Naive thymus-derived CD8-positive, alpha-beta T cell (primary cell): Measurements from ENCODE around the gene RAD54L. TPM values are rescaled to one million over a fixed set of nuclear protein-coding genes. Genes with fewer than 3 reads are reported as not detected.

ENCODE experiments used
- ATAC-seq, 2 donors: fragments of 150-1000 bp; cut with Tn5 transposase in 1 of 2; sonication (Bioruptor Pico), chemical (Tn5 transposase) in 1 of 2; 1 replicate in 1 of 2; 2 replicates in 1 of 2; pipeline ENCODE4 v1.10.0; 2021; ENCODE audit warnings: mild to moderate bottlenecking in 2 of 2, moderate library complexity in 2 of 2
- POLR2A ChIA-PET: fragments of 350-600 bp; sonication (Branson Sonifier 250); formaldehyde crosslinking; loops from one replicate; lab custom pipeline; 2021; ENCODE audit warnings: antibody characterized with exemption; lab: Charles Lee
- DNase-seq, 10 donors: peaks; one replicate each; pipeline versions ENCODE4 v3.0.0 to v3.0.0-alpha.2; 2020 to 2022
- H3K27ac Mint-ChIP-seq, 10 donors: one replicate each; pipeline ENCODE4 v1.8.0; 2020 to 2022; ENCODE audit warnings: mild to moderate bottlenecking in 10 of 10, mixed read lengths in 10 of 10, moderate library complexity in 4 of 10, inconsistent platforms in 1 of 10
- H3K27me3 Mint-ChIP-seq, 5 donors: one replicate each; pipeline ENCODE4 v1.8.0; 2021 to 2022; ENCODE audit warnings: mixed read lengths in 5 of 5
- H3K36me3 Mint-ChIP-seq, 3 donors: one replicate each; pipeline ENCODE4 v1.8.0; 2020 to 2022; ENCODE audit warnings: mixed read lengths in 3 of 3, mild to moderate bottlenecking in 2 of 3, inconsistent platforms in 1 of 3
- H3K4me1 Mint-ChIP-seq, 4 donors: one replicate each; pipeline ENCODE4 v1.8.0; 2021 to 2022; ENCODE audit warnings: mixed read lengths in 4 of 4
- H3K4me3 Mint-ChIP-seq, 10 donors: one replicate each; pipeline ENCODE4 v1.8.0; 2020 to 2022; ENCODE audit warnings: mild to moderate bottlenecking in 10 of 10, mixed read lengths in 10 of 10, moderate library complexity in 6 of 10, inconsistent platforms in 1 of 10
- H3K9me3 Mint-ChIP-seq, 9 donors: one replicate each; pipeline ENCODE4 v1.8.0; 2020 to 2022; ENCODE audit warnings: mixed read lengths in 9 of 9, mild to moderate bottlenecking in 3 of 9, inconsistent platforms in 1 of 9, moderate library complexity in 1 of 9
- polyA plus RNA-seq, 3 donors: library from polyadenylated mRNA; unstranded; fragments of 300-500 nt; fragmentation: Illumina TruSeq; gene quantifications; one replicate each; pipeline ENCODE4 v1.2.3, GENCODE V29; 2021
- total RNA-seq, 8 experiments: library from RNA in 2 of 8; stranded (reverse) in 2 of 8; gene quantifications; one replicate each; pipeline ENCODE4 v1.2.3 and lab custom pipeline; 2021 to 2026

RAD54L gene
- total RNA-seq (1 to 10 TPM in 1 of 2 experiments, under 1 TPM in 1; 0.80 to 1.0 TPM), polyA plus RNA-seq (under 1 TPM in 1 of 3 donors, not detected in 2; 0.27 TPM), total RNA-seq (lab: John Stamatoyannopoulos, UW) (0.30 to 4.9 (median 0.90) reads per million in 6 experiments)

GRCh38 chr1:46247436-46248121 lies at the start of gene RAD54L:
Gene RAD54L, plus strand, starts transcription at chr1:46247763. Its CDS starts 643 bp downstream, at chr1:46248406.
- peak; percentile 88 to 98 (median 94) for DNase-seq
- Mint-ChIP-seq H3K9me3 (no peaks in the 10 kb centered on the region), H3K4me1 (peaks cover 8 to 21% (median 19%) of the 10 kb centered on the region in 4 donors), H3K27ac (peak within 1 kb of the TSS; percentile 71 to 94 (median 86)), H3K4me3 (peak within 1 kb of the TSS; percentile 82 to 96 (median 92)), H3K36me3 (no peaks in the 10 kb centered on the region), H3K27me3 (no peaks in the 10 kb centered on the region)
- peak; percentile 93 to 94 for ATAC-seq
- POLR2A ChIA-PET, result interaction anchor here (0.5 to 2.8 kb wide), 5 partner anchors 11 to 697 kb away, joined by 3 to 29 read pairs (median 6); partner anchors contain the start of genes AKR1A1, LRRC41, NSUN4 and UQCRH

GRCh38 chr1:46197964-46198811 lies 49.4 kb upstream of the RAD54L start, which contains the start of gene POMGNT1:
Gene POMGNT1, minus strand, starts transcription at chr1:46198434. Its CDS starts 613 bp downstream, at chr1:46197821.
- H3K36me3 Mint-ChIP-seq, result peaks cover 0 to 18% (median 2%) of the 10 kb centered on the region in 3 donors
- H3K4me3 Mint-ChIP-seq, result peak within 1 kb of the TSS; percentile 74 to 91 (median 82)
- H3K27ac Mint-ChIP-seq, result peak within 1 kb of the TSS; percentile 51 to 92 (median 85)
- no peaks in the 10 kb centered on the region for H3K27me3 Mint-ChIP-seq
- DNase-seq (peak; percentile 55 to 80 (median 75)), ATAC-seq (peak; percentile 87 to 91)
- peaks cover 12 to 43% (median 34%) of the 10 kb centered on the region in 4 donors for H3K4me1 Mint-ChIP-seq
- POLR2A ChIA-PET, result interaction anchor here (0.6 to 2.9 kb wide), 4 partner anchors 32 to 476 kb away, joined by 3 to 11 read pairs (median 3); partner anchors contain the start of genes LRRC41 and UQCRH
- no peaks in the 10 kb centered on the region for H3K9me3 Mint-ChIP-seq

- no peak for ATAC-seq
- no peaks in the 10 kb centered on the region for H3K27me3 Mint-ChIP-seq
- peaks cover 0 to 13% (median 2%) of the 10 kb centered on the region in 3 donors for H3K36me3 Mint-ChIP-seq
- H3K4me3 Mint-ChIP-seq, result peak overlapping the region; percentile 65 to 89 (median 78)
- POLR2A ChIA-PET, result interaction anchor here (0.6 to 2.9 kb wide), 3 partner anchors 33 to 475 kb away, joined by 3 to 11 read pairs (median 3); no protein-coding TSS in a partner anchor
- H3K27ac Mint-ChIP-seq, result peak overlapping the region in 6 of 10 donors; percentile 36 to 70 (median 51)
- DNase-seq, result no peak
- H3K9me3 Mint-ChIP-seq, result no peaks in the 10 kb centered on the region
- peaks cover 19 to 52% (median 43%) of the 10 kb centered on the region in 4 donors for H3K4me1 Mint-ChIP-seq
Observed at GRCh38 chr1:46199233-46199749, 48.3 kb upstream of the RAD54L start.

GRCh38 chr1:46203738-46204405 lies 43.7 kb upstream of the RAD54L start:
- peaks cover 14 to 25% (median 22%) of the 10 kb centered on the region in 4 donors for H3K4me1 Mint-ChIP-seq
- no peak for DNase-seq
- no peaks in the 10 kb centered on the region for H3K36me3 Mint-ChIP-seq
- H3K9me3 Mint-ChIP-seq, result no peaks in the 10 kb centered on the region
- POLR2A ChIA-PET, result interaction anchor here (1.9 kb wide), 1 partner anchor 37 kb away, joined by 6 read pairs; no protein-coding TSS in a partner anchor
- no peak for ATAC-seq
- peaks cover 0 to 1% (median 0%) of the 10 kb centered on the region in 5 donors for H3K27me3 Mint-ChIP-seq
- peak overlapping the region; percentile 62 to 91 (median 88) for H3K4me3 Mint-ChIP-seq
- H3K27ac Mint-ChIP-seq, result peak overlapping the region in 8 of 10 donors; percentile 13 to 89 (median 56)

- peak overlapping the region in 5 of 10 donors; percentile 21 to 83 (median 40) for H3K27ac Mint-ChIP-seq
- H3K4me3 Mint-ChIP-seq, result peak overlapping the region in 9 of 10 donors; percentile 1 to 91 (median 81)
Observed at GRCh38 chr1:46204406-46204742, 43.2 kb upstream of the RAD54L start.

GRCh38 chr1:46205141-46205540 lies 42.4 kb upstream of the RAD54L start:
- Mint-ChIP-seq H3K36me3 (no peaks in the 10 kb centered on the region), H3K4me1 (peaks cover 13 to 25% (median 17%) of the 10 kb centered on the region in 4 donors), H3K4me3 (peak overlapping the region in 1 of 10 donors; percentile 22), H3K9me3 (no peaks in the 10 kb centered on the region), H3K27me3 (peaks cover 0 to 1% (median 0%) of the 10 kb centered on the region in 5 donors), H3K27ac (peak overlapping the region in 3 of 10 donors; percentile 8 to 83 (median 31))
- DNase-seq (no peak), ATAC-seq (no peak)
- POLR2A ChIA-PET, result no interaction called here

More at GRCh38 chr1:46204406-46204742, 43.2 kb upstream of the RAD54L start:
- Mint-ChIP-seq H3K4me1 (peaks cover 14 to 25% (median 18%) of the 10 kb centered on the region in 4 donors), H3K36me3 (no peaks in the 10 kb centered on the region), H3K27me3 (peaks cover 0 to 1% (median 0%) of the 10 kb centered on the region in 5 donors), H3K9me3 (no peaks in the 10 kb centered on the region)
- DNase-seq (no peak), ATAC-seq (no peak)
- POLR2A ChIA-PET, result no interaction called here

GRCh38 chr1:46205791-46206190 lies 41.8 kb upstream of the RAD54L start:
- no peaks in the 10 kb centered on the region for H3K36me3 Mint-ChIP-seq
- DNase-seq (no peak), ATAC-seq (no peak)
- H3K27me3 Mint-ChIP-seq, result peaks cover 0 to 1% (median 0%) of the 10 kb centered on the region in 5 donors
- peak overlapping the region in 1 of 10 donors; percentile 28 for H3K27ac Mint-ChIP-seq
- H3K9me3 Mint-ChIP-seq, result no peaks in the 10 kb centered on the region
- POLR2A ChIA-PET, result no interaction called here
- H3K4me1 Mint-ChIP-seq, result peaks cover 11 to 25% (median 15%) of the 10 kb centered on the region in 4 donors
- no peak overlapping the region for H3K4me3 Mint-ChIP-seq

- POLR2A ChIA-PET, result no interaction called here
- Mint-ChIP-seq H3K4me1 (peaks cover 11 to 25% (median 15%) of the 10 kb centered on the region in 4 donors), H3K9me3 (no peaks in the 10 kb centered on the region), H3K27ac (peak overlapping the region in 2 of 10 donors; percentile 31 to 60), H3K36me3 (no peaks in the 10 kb centered on the region), H3K4me3 (no peak overlapping the region), H3K27me3 (peaks cover 0 to 1% (median 0%) of the 10 kb centered on the region in 5 donors)
- DNase-seq, result no peak
- ATAC-seq, result no peak
Observed at GRCh38 chr1:46206399-46206798, 41.2 kb upstream of the RAD54L start.

- H3K27ac Mint-ChIP-seq, result no peak overlapping the region
- POLR2A ChIA-PET, result no interaction called here
- no peak for DNase-seq
- H3K4me1 Mint-ChIP-seq, result no peaks in the 10 kb centered on the region
- H3K4me3 Mint-ChIP-seq, result no peak overlapping the region
- H3K27me3 Mint-ChIP-seq, result peaks cover 0 to 1% (median 0%) of the 10 kb centered on the region in 5 donors
- no peaks in the 10 kb centered on the region for H3K36me3 Mint-ChIP-seq
- no peak for ATAC-seq
- H3K9me3 Mint-ChIP-seq, result no peaks in the 10 kb centered on the region
Observed at GRCh38 chr1:46210561-46210960, 37.0 kb upstream of the RAD54L start.

- no peaks in the 10 kb centered on the region for H3K4me1 Mint-ChIP-seq
- POLR2A ChIA-PET, result no interaction called here
- H3K27ac Mint-ChIP-seq, result no peak overlapping the region
- H3K36me3 Mint-ChIP-seq, result no peaks in the 10 kb centered on the region
- H3K4me3 Mint-ChIP-seq, result no peak overlapping the region
- DNase-seq (no peak), ATAC-seq (no peak)
- H3K9me3 Mint-ChIP-seq, result no peaks in the 10 kb centered on the region
- H3K27me3 Mint-ChIP-seq, result peaks cover 0 to 1% (median 0%) of the 10 kb centered on the region in 5 donors
Observed at GRCh38 chr1:46211051-46211450, 36.5 kb upstream of the RAD54L start.

- H3K36me3 Mint-ChIP-seq, result no peaks in the 10 kb centered on the region
- H3K27ac Mint-ChIP-seq, result no peak overlapping the region
- H3K4me3 Mint-ChIP-seq, result no peak overlapping the region
- H3K9me3 Mint-ChIP-seq, result no peaks in the 10 kb centered on the region
- DNase-seq, result no peak
- ATAC-seq, result no peak
- POLR2A ChIA-PET, result no interaction called here
- H3K27me3 Mint-ChIP-seq, result no peaks in the 10 kb centered on the region
- H3K4me1 Mint-ChIP-seq, result no peaks in the 10 kb centered on the region
Observed at GRCh38 chr1:46215504-46215903, 32.1 kb upstream of the RAD54L start.
